IPS-20b (cell line): ENCODE measurements around the gene BLOC1S6.
A peak's percentile ranks its signal among the peaks of the same experiment; 100 is the strongest.

Source experiments
- H3K27ac ChIP-seq: one replicate; pipeline ENCODE4 v1.5.1; 2013; ENCODE audit warnings: low read length
- H3K27me3 ChIP-seq: 2 replicates; pipeline ENCODE4 v1.6.1; 2013; ENCODE audit warnings: mild to moderate bottlenecking, low read length, inconsistent platforms; ENCODE audit not compliant: insufficient read depth
- H3K36me3 ChIP-seq: 2 replicates; pipeline ENCODE4 v1.6.1; 2013; ENCODE audit warnings: low read depth, mild to moderate bottlenecking, inconsistent platforms, low read length, moderate library complexity; ENCODE audit not compliant: insufficient read depth
- H3K4me1 ChIP-seq: 2 replicates; pipeline ENCODE4 v1.6.1; 2013; ENCODE audit warnings: mild to moderate bottlenecking, control low read depth, inconsistent platforms, low read length, moderate library complexity; ENCODE audit not compliant: insufficient read depth
- H3K4me3 ChIP-seq: 2 replicates; pipeline ENCODE4 v1.5.1; 2013; ENCODE audit warnings: mild to moderate bottlenecking, low read length, inconsistent platforms
- H3K9ac ChIP-seq: 2 replicates; pipeline ENCODE4 v1.6.1; 2013; ENCODE audit warnings: low read depth, mild to moderate bottlenecking, inconsistent platforms, low read length, moderate library complexity
- H3K9me3 ChIP-seq: 2 replicates; pipeline ENCODE4 v1.6.1; 2013; ENCODE audit warnings: mild to moderate bottlenecking, low read depth, low read length, inconsistent platforms; ENCODE audit not compliant: insufficient read depth

Gene BLOC1S6

GRCh38 chr15:45572617-45573016 is 14.6 kb upstream of the BLOC1S6 start:
- Histone ChIP-seq H3K27ac (no peak overlapping the region), H3K4me1 (no peaks in the 10 kb centered on the region), H3K9ac (no peak overlapping the region), H3K36me3 (no peaks in the 10 kb centered on the region), H3K9me3 (no peaks in the 10 kb centered on the region; the same call in 1 of the 2 replicates), H3K4me3 (no peak overlapping the region), H3K27me3 (peaks cover 33% of the 10 kb centered on the region)

GRCh38 chr15:45573961-45574629 is 13.1 kb upstream of the BLOC1S6 start:
- H3K27ac ChIP-seq = no peak overlapping the region
- no peaks in the 10 kb centered on the region for H3K4me1 ChIP-seq
- peak overlapping the region; percentile 41; the same call in 1 of the 2 replicates for H3K4me3 ChIP-seq
- H3K9ac ChIP-seq = peak overlapping the region; percentile 60; the same call in 1 of the 2 replicates
- peaks cover 26% of the 10 kb centered on the region for H3K27me3 ChIP-seq
- H3K36me3 ChIP-seq = no peaks in the 10 kb centered on the region
- H3K9me3 ChIP-seq = no peaks in the 10 kb centered on the region; the same call in 1 of the 2 replicates

DNA sequence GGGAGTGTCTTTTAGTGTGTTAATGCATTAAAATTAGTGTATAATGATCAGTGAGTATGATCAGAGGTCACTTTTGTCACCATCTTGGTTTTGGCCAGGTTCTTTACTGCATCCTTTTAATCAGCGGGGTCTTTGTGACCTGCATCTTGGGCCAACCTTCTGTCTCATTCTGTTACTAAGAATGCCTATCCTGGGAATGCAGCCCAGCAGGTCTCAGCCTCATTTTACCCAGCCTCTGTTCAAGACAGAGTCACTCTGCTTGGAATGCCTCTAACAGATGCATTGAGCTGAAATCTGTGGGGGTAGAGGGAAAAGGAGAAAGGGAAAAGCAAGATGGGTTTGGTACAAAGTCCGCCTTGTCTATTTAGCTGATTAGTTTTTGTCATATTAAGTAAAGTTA is 5.3 kb upstream of the BLOC1S6 start:
- H3K27me3 ChIP-seq = no peaks in the 10 kb centered on the region
- no peaks in the 10 kb centered on the region for H3K9me3 ChIP-seq
- H3K4me1 ChIP-seq = peaks cover 10% of the 10 kb centered on the region; the same call in 1 of the 2 replicates
- H3K36me3 ChIP-seq = no peaks in the 10 kb centered on the region
- H3K9ac ChIP-seq = no peak overlapping the region
- no peak overlapping the region for H3K27ac ChIP-seq
- no peak overlapping the region for H3K4me3 ChIP-seq

GRCh38 chr15:45583731-45584639 is 3.2 kb upstream of the BLOC1S6 start:
- Histone ChIP-seq H3K9me3 (no peaks in the 10 kb centered on the region), H3K27me3 (no peaks in the 10 kb centered on the region), H3K4me3 (no peak overlapping the region), H3K4me1 (peaks cover 18% of the 10 kb centered on the region), H3K9ac (no peak overlapping the region), H3K36me3 (no peaks in the 10 kb centered on the region), H3K27ac (no peak overlapping the region)

- Histone ChIP-seq H3K4me1 (peaks cover 18% of the 10 kb centered on the region), H3K9me3 (no peaks in the 10 kb centered on the region), H3K27ac (no peak overlapping the region), H3K9ac (no peak overlapping the region), H3K36me3 (no peaks in the 10 kb centered on the region), H3K27me3 (no peaks in the 10 kb centered on the region), H3K4me3 (peak overlapping the region; percentile 92)
These were observed 1.9 kb upstream of the BLOC1S6 start for GRCh38 chr15:45585069-45585791.

DNA sequence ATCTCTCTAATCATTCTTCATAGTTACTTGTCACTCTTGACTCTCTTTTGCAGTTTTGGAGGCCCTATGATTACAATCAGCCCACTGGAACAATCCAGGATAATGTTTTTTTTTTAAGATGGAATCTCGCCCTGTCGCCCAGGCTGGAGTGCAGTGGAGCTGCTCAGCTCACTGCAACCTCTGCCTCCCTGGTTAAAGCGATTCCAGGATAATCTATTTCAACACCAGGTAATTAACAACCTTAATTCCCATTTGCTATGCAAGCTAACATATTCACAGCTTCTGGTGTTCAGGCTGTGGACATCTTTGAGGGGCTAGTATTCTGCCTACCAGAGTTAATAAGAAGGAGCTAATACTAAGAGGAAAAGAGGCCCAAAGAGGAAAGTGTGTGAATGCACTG is 1.1 kb upstream of the BLOC1S6 start:
- Histone ChIP-seq H3K4me1 (peaks cover 18% of the 10 kb centered on the region), H3K9ac (peak overlapping the region; percentile 96), H3K9me3 (no peaks in the 10 kb centered on the region), H3K27ac (no peak overlapping the region), H3K4me3 (peak overlapping the region; percentile 92), H3K36me3 (no peaks in the 10 kb centered on the region), H3K27me3 (no peaks in the 10 kb centered on the region)

- Histone ChIP-seq H3K27ac (peak overlapping the region; percentile 49), H3K27me3 (no peaks in the 10 kb centered on the region), H3K4me1 (peaks cover 18% of the 10 kb centered on the region), H3K9ac (peak overlapping the region; percentile 96), H3K36me3 (no peaks in the 10 kb centered on the region), H3K4me3 (peak overlapping the region; percentile 92), H3K9me3 (no peaks in the 10 kb centered on the region)
These were observed 531 bp upstream of the BLOC1S6 start for GRCh38 chr15:45586601-45587094.

DNA sequence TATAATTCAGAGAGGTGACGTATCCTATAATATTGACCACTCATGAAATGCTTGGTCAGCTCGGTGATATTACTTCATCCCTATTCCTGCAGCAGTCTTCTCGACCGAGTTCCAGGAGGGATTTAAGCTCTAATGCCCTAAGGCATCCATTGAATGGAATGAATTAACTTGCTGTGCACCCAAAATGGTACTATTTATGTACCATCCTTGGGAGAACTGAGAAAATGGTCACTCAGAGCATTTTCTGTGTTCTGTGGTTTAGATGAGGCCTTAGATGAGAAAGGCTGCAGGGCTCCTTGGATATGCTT is 638 bp downstream of the BLOC1S6 start:
- H3K27ac ChIP-seq = no peak overlapping the region
- H3K9me3 ChIP-seq = no peaks in the 10 kb centered on the region
- peak overlapping the region; percentile 96 for H3K9ac ChIP-seq
- peak overlapping the region; percentile 92 for H3K4me3 ChIP-seq
- H3K27me3 ChIP-seq = no peaks in the 10 kb centered on the region
- H3K4me1 ChIP-seq = peaks cover 18% of the 10 kb centered on the region
- H3K36me3 ChIP-seq = peaks cover 8% of the 10 kb centered on the region; the same call in 1 of the 2 replicates

DNA sequence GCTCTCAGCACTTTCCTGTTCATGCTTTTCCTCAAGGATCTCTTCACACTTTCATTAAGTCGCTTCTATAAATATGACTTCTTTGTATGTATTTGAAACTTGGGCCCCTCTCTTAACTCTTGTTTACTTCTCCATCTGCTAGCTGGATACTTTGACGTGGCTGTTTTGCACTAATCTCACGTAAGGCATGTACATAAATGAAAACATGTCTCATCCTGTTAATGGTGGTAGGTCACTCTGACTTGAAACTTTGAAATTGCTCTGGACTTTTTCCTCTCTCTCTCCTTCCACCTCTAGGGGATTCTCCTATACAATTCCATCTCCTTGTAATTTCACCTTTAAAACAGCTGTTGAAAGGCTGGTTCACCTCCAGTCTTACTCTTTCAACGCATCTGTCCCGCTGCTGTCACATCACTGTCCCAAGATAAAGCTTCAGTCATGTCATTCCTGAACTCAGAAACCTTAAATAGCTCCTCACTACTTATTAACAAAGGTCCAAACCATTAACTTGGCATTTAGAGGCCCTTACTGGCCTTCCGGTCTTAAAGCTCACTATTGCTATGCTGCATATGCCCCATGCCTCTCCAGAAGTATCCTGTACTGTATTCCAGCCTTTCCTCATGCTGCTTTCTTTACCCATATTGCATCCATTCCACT is 1.2 kb downstream of the BLOC1S6 start:
- no peaks in the 10 kb centered on the region for H3K27me3 ChIP-seq
- peak overlapping the region; percentile 96; the same call in 1 of the 2 replicates for H3K9ac ChIP-seq
- H3K36me3 ChIP-seq = peaks cover 10% of the 10 kb centered on the region
- no peaks in the 10 kb centered on the region for H3K9me3 ChIP-seq
- no peak overlapping the region for H3K27ac ChIP-seq
- H3K4me1 ChIP-seq = peaks cover 18% of the 10 kb centered on the region
- peak overlapping the region; percentile 92 for H3K4me3 ChIP-seq

DNA sequence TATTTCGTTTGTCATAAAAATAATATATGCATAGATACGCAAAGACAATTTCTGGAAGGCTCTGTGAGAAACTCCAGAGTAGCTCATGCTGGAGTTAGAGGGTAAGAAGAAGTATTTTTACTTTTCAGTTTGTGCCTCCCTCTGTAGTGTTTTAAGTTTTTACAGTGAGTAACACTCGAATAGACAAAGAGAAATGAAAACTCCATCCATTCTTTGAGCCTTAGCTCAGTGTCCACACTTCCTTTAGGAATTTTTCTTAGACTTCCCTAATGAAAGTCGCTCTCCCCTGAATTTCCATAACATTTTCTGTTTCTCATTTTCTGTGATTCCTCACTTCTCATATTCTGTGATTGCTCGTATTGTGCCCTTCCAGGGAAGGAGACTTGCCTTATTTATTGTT is 2.1 kb downstream of the BLOC1S6 start:
- H3K36me3 ChIP-seq = peaks cover 16% of the 10 kb centered on the region
- no peak overlapping the region for H3K9ac ChIP-seq
- H3K9me3 ChIP-seq = no peaks in the 10 kb centered on the region
- peaks cover 18% of the 10 kb centered on the region for H3K4me1 ChIP-seq
- no peaks in the 10 kb centered on the region for H3K27me3 ChIP-seq
- no peak overlapping the region for H3K4me3 ChIP-seq
- H3K27ac ChIP-seq = no peak overlapping the region

DNA sequence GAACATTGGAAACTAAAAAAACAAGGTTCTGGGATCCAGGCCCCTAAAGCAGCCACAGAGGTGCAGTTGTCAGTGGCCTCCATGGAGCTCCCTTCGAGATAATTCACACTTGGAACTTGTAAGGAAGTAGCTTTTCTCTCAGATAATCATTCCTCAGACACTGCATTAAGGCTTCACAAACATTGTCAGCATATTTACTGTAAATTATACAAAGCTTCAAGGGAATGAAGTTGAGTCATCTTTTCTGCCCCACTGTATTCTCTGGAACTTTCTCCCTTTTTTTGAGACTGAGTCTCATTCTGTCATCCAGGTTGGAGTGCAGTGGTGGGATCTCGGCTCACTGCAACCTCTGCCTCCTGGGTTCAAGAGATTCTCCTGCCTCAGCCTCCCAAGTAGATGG is 7.1 kb downstream of the BLOC1S6 start:
- H3K9ac ChIP-seq = no peak overlapping the region
- peaks cover 30% of the 10 kb centered on the region for H3K36me3 ChIP-seq
- H3K27ac ChIP-seq = no peak overlapping the region

More for the DNA sequence above, 7.1 kb downstream of the BLOC1S6 start:
- Histone ChIP-seq H3K4me1 (no peaks in the 10 kb centered on the region), H3K9me3 (no peaks in the 10 kb centered on the region), H3K4me3 (no peak overlapping the region), H3K27me3 (no peaks in the 10 kb centered on the region)
